Vagina (tissue), 2 donors: Measurements from ENCODE around the gene PSMB8.

Experiments
- POLR2A ChIP-seq, 2 donors: fragments of 450-650 bp; IDR thresholded peaks; one replicate each; pipeline ENCODE4 v1.6.1; 2017; ENCODE audit warnings: antibody characterized with exemption in 2 of 2, mild to moderate bottlenecking in 2 of 2, moderate library complexity in 2 of 2
- TF ChIP-seq, protein P1 (sequence below), 3 experiments: fragments of 450-650 bp in 2 of 3; fragments of 200-600 bp in 1 of 3; sonication (generic) in 1 of 3; IDR thresholded peaks; one replicate each; pipeline ENCODE4 v1.5.1; 2017 to 2019; ENCODE audit warnings: antibody characterized with exemption in 3 of 3, mild to moderate bottlenecking in 2 of 3, moderate library complexity in 2 of 3

DNA sequence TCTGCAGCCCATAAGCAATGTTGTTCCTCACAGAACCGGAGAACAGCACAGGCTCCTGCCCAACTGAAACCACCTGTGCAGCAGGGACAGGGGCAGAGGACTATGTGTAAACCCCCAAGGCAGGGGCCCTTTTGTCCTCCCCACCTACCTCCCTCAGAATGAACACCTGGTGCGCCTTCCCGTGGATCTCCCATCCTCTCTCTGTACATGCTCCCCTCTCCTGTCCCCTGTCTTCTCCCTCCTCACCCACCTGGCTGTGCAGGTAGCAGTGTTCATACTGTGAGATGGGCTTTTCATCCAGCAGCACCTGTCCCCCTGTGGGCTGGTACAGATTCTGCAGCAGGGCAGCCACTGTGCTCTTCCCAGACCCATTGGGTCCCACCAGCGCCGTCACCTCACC lies 13.8 kb downstream of the PSMB8 start:
- TF ChIP-seq, protein P1, sequence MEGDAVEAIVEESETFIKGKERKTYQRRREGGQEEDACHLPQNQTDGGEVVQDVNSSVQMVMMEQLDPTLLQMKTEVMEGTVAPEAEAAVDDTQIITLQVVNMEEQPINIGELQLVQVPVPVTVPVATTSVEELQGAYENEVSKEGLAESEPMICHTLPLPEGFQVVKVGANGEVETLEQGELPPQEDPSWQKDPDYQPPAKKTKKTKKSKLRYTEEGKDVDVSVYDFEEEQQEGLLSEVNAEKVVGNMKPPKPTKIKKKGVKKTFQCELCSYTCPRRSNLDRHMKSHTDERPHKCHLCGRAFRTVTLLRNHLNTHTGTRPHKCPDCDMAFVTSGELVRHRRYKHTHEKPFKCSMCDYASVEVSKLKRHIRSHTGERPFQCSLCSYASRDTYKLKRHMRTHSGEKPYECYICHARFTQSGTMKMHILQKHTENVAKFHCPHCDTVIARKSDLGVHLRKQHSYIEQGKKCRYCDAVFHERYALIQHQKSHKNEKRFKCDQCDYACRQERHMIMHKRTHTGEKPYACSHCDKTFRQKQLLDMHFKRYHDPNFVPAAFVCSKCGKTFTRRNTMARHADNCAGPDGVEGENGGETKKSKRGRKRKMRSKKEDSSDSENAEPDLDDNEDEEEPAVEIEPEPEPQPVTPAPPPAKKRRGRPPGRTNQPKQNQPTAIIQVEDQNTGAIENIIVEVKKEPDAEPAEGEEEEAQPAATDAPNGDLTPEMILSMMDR (IDR thresholded peaks at IDR 0.05): no peak
- no peak for TF ChIP-seq POLR2A (IDR thresholded peaks at IDR 0.05)
